GM19463 (cell line): Measurements from ENCODE around the gene PLCB1.
A peak's percentile ranks its signal among the peaks of the same experiment; 100 is the strongest.
"Not testable (repeated sequence)": the region's sequence is repeated elsewhere in the genome, so short reads cannot be mapped to it uniquely, and the experiment has no call there.

Experiments used
- ATAC-seq: cut with Tn5 transposase; IDR thresholded peaks from one replicate; pipeline ENCODE4 v1.9.1; 2021; ENCODE audit warnings: mild to moderate bottlenecking, moderate library complexity; ENCODE audit not compliant: unreplicated experiment

PLCB1 gene

GRCh38 chr20:8155229-8155628, 23.2 kb downstream of the PLCB1 start:
- ATAC-seq, result no peak

- ATAC-seq, result no peak
Measured at GRCh38 chr20:8155812-8156211, 23.7 kb downstream of the PLCB1 start.

- ATAC-seq, result peak; percentile 80
Measured at GRCh38 chr20:8156235-8157079, 24.4 kb downstream of the PLCB1 start.

GRCh38 chr20:8159217-8159616, 27.2 kb downstream of the PLCB1 start:
- not testable (repeated sequence) for ATAC-seq

GRCh38 chr20:8161264-8162071, 29.4 kb downstream of the PLCB1 start:
- no peak for ATAC-seq

GRCh38 chr20:8162610-8163009, 30.5 kb downstream of the PLCB1 start:
- no peak for ATAC-seq

- no peak for ATAC-seq
Measured at GRCh38 chr20:8163543-8163942, 31.5 kb downstream of the PLCB1 start.

- ATAC-seq, result no peak
Measured at GRCh38 chr20:8166730-8167129, 34.7 kb downstream of the PLCB1 start.

- no peak for ATAC-seq
Measured at GRCh38 chr20:8168785-8169288, 36.8 kb downstream of the PLCB1 start.

GRCh38 chr20:8170921-8171320, 38.9 kb downstream of the PLCB1 start:
- ATAC-seq, result no peak

- ATAC-seq, result no peak
Measured at GRCh38 chr20:8172191-8172590, 40.1 kb downstream of the PLCB1 start.

- no peak for ATAC-seq
Measured at GRCh38 chr20:8175741-8176675, 43.9 kb downstream of the PLCB1 start.

GRCh38 chr20:8183526-8183925, 51.5 kb downstream of the PLCB1 start:
- ATAC-seq, result no peak

- ATAC-seq, result no peak
Measured at GRCh38 chr20:8187740-8188139, 55.7 kb downstream of the PLCB1 start.

GRCh38 chr20:8190043-8190880, 58.2 kb downstream of the PLCB1 start:
- no peak for ATAC-seq

GRCh38 chr20:8194721-8195120, 62.7 kb downstream of the PLCB1 start:
- ATAC-seq, result no peak

GRCh38 chr20:8196096-8196495, 64.0 kb downstream of the PLCB1 start:
- ATAC-seq, result no peak

GRCh38 chr20:8200220-8200619, 68.2 kb downstream of the PLCB1 start:
- no peak for ATAC-seq

GRCh38 chr20:8203366-8203765, 71.3 kb downstream of the PLCB1 start:
- ATAC-seq, result no peak

- no peak for ATAC-seq
Measured at GRCh38 chr20:8205996-8206395, 73.9 kb downstream of the PLCB1 start.
